Right ventricle myocardium superior (tissue), 1 donor: Measurements from ENCODE around the gene CAMTA1. TPM values are rescaled to one million over a fixed set of nuclear protein-coding genes. Genes with fewer than 3 reads are reported as not detected.
A peak's percentile ranks its signal among the peaks of the same experiment; 100 is the strongest.

Source experiments
- ATAC-seq: fragments of 200-7000 bp; cut with Tn5 transposase; one replicate; pipeline ENCODE4 v1.9.1; 2020; ENCODE audit warnings: mild to moderate bottlenecking; ENCODE audit not compliant: poor library complexity
- DNase-seq: peaks from one replicate; pipeline ENCODE4 v3.0.0-alpha.2; 2020
- intact Hi-C: fragments of 100-400 bp; cut with DNase I; formaldehyde crosslinking; loops from one replicate; pipeline ENCODE4 v1.11.2; 2022
- total RNA-seq: library from RNA; stranded (reverse); fragmentation: NEBNext Ultra II Directional; extraction: Animal tissue kit (Norgen Biotek cat#: 25700); gene quantifications from one replicate; pipeline ENCODE4 v1.2.1, GENCODE V29; 2021
- donor health status: DM: no; HTN: yes; CAD: no; lungs with severe emphysema.

Gene CAMTA1
- total RNA-seq, 1 donor from 2014 or later, result 153 TPM

DNA sequence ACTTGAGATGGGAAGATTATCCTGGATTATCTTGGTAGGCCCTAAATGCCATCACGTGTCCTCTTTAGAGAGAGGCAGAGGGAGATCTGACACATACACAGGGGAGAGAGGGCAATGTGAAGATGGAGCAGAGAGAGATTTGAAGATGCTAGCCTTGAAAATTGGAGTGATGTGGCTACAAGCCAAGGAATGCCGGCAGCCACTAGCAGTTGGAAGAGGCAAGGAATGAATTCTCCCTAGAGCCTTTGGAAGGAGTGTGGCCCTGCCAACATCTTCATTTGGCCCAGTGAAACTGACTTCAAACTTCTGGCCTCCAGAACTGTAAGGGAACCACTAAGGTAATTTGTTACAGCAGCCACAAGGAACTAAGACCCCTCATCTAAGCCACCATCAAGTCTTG lies 8.9 kb upstream of the CAMTA1 start:
- no peak for DNase-seq
- intact Hi-C loops, result loop anchor here (10.0 kb wide), 1 partner anchor 52 kb away; no protein-coding TSS in a partner anchor
- no peak for ATAC-seq

DNA sequence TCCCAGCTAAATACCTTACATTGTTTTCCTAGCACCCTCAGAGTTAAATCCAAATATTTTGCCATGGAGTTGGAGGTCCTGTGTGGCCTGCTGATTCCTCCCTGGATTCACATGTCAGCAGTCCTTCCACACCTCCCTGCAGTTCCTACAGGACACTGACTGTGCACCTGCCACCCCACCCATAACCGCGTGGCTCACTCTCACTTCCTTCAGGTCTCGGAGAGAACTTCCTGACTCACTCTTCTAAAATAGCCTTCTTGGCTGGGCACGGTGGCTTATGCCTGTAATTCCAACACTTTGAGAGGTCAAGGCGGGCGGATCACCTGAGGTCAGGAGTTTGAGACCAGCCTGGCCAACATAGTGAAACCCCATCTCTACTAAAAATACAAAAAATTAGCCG lies 8.4 kb upstream of the CAMTA1 start:
- ATAC-seq (no peak), DNase-seq (no peak)
- intact Hi-C loops, result loop anchor here (10.0 kb wide), 1 partner anchor 52 kb away; no protein-coding TSS in a partner anchor

DNA sequence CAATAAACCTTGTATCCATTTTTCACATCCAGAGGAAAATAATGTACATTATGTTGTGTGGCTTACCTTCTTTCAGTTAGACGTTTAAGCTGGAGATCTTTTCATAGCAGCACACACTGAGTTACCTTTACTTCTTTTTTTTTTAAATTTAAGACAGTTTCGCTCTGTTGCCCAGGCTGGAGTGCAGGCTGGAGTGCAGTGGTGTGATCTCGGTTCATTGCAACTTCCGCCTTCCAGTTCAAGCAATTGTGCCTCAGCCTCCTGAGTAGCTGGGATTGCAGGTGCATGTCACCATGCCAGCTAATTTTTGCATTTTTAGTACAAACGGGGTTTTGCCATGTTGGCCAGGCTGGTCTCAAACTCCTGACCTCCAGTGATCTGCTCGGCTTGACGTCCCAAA lies 7.4 kb upstream of the CAMTA1 start:
- ATAC-seq (no peak), DNase-seq (no peak)
- intact Hi-C loops, result loop anchor here (10.0 kb wide), 1 partner anchor 53 kb away; no protein-coding TSS in a partner anchor

DNA sequence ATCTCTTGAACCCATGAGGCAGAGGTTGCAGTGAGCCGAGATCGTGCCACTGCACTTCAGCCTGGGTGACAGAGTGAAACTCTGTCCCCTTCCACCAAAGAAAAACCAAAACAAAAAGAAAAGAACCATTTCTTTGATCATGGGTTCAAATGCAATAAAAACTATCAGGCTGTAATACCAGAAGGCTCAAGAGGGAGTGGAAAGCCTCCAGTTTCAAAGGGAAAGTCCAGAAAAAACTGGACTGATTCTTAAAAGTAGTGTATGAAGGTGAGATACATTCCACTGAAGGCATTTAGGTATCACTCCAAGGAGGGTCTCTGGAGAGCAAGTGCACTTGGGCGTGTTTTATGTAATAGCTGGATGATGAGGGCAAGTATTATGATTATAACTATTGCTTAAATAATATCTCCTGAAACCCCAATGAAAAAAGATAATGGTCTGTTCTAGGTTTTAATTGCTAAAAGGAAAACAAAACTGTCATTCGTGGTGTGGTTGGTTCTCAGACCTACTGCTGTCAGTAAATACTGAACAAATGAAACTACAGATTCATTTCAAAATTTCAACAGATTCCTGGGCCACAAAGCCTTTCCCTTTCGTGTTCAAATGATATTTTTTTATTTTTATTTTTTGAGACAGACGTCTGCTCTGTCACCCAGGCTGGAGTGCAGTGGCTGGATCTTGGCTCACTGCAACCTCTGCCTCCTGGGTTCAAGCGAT lies 6.0 kb upstream of the CAMTA1 start:
- ATAC-seq (no peak), DNase-seq (no peak)
- intact Hi-C loops, result loop anchor here (10.0 kb wide), 1 partner anchor 54 kb away; no protein-coding TSS in a partner anchor

DNA sequence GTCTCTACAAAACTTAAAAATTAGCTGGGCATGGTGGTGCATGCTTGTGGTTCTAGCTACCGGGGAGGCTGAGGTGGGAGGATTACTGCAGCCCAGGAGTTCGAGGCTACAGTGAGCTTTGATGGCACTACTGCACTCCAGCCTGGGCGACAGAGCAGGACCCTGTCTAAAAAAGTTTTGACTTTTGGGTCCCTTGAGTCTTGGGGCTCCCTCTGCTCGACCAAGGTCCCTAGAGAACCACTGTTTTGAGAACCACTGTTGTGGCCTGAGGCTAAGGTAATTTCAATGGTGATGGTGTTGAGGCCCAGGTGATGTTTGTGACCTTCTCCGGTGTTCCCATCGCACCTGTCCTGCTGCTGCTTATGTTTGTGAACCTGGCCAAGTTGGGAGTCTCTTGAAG lies 3.1 kb upstream of the CAMTA1 start:
- DNase-seq (no peak), ATAC-seq (no peak)
- intact Hi-C loops, result no loop called here

DNA sequence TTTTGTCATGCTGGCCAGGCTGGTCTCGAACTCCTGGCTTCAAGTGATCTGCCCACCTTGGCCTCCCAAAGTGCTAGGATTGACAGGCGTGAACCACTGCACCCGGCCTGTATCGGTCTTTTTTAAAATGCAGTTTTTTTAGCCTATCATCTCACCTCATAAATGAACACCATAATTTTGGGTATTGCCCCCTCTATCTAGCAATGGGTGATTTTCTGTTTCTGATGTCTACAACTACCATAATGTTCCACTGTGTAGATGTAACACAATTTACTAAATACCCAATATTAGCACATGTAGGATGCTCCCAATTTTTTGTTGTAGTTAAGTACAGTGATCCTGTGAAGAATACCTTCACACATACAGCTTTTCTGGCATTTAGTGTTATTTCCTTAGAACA lies 2.0 kb upstream of the CAMTA1 start:
- intact Hi-C loops, result no loop called here
- no peak for DNase-seq
- no peak for ATAC-seq

DNA sequence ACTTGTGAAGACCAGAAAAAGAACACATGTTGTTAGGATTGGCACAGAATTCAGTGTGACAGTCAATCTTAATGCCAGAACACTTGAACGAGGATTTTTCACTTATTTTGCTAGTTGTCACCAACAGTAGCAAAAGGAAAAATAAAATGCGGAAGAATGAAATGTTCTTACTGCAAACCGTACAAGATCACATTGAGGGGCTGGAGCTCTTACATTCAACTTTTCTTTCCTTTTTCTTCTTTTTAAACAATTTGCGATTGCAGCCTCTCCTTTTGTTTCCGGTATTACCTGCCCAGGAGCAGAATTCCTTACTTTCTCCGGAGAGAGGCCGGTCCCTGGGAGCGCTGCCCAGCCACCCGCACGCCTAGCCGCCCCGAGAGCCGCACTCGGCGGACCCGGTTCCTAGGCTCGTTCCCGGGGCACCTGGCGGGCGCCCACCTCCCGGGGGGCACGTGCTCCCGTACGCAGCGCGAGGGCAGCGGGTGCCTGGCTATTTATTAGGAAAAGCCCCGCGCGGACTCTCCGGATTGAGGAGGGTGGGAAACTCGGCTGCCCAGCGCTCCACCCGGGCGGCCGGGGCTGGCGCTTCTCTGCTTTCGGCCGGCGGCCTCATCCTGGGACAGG lies 1.2 kb upstream of the CAMTA1 start:
- intact Hi-C loops, result no loop called here
- ATAC-seq (peak; percentile 14), DNase-seq (no peak)

DNA sequence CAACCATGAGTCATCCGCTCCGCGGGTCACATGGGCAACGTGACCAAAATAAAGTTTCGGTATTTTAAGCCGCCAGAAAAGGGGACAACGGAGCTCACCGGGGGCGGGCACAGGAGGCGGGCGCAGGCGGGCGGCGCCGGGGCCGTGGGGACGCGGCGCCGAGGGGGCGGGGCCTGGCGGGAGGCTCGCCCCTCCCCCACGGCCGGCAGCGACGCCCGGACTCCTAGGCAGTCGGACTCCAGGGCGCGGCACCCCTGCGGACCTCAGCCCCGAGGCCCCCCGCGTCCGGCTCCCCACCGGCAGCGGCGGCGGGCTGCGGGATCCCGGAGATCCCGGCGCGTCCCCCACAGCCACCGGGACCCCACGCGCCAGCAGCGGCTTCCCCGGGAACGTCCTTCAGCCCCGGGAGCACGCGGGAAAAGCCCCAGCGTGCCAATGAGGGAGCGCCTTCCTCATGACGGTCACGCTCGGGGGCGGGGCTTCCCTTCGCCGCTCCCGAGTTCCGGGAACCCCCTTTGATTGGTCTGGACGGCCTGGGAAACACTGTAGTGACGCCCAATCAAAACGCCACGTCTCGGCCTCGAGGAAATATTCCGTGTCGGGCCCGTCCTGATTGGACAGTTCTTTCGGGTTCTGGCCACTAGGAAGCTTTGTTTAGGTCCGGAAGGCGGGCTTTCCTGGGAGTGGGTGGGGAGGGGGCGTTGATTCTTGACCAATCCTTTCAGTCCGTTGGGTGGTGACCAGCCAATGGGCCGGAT lies 515 bp upstream of the CAMTA1 start:
- DNase-seq (peak; percentile 100), ATAC-seq (peak; percentile 91)
- intact Hi-C loops, result no loop called here

DNA sequence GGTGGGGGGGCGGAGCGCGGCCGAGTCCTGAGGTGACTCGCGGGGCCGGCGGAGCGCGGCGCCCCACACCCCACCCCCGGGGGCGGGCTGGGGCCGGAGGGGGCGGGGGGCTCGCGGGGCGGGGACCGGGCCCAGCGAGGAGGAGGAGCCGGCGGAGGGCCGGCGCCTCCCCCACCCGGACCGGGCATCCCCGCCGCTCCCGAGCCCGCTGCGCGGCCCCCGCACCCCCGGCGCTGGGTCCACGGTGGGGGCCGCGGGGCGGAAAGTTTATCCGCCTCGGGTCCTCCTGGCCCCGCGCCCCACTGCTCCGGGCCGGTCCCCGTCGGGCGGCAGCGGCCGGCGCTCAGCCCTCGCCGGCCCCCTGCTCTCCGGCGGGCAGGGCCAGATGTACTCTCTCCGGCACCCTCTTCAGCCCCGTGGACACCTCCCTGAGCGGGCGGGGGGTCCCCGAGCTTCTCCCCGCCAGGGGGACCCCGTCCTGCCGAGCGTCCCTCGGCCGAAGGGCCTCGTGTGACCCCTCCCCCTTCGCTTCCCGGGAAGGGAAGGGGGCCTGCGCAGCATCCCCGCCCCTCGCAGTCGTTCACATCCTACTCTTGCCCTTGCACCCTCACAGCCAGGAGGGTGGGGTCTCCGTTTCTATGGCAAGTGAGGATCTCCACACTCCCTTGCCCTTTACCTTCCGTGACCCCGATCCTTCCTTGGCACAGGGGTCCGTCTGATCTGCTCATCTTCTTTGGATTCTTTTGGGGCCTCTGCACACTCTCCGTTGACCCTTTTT lies 663 bp downstream of the CAMTA1 start:
- peak; percentile 59 for DNase-seq
- ATAC-seq, result no peak
- intact Hi-C loops, result no loop called here

DNA sequence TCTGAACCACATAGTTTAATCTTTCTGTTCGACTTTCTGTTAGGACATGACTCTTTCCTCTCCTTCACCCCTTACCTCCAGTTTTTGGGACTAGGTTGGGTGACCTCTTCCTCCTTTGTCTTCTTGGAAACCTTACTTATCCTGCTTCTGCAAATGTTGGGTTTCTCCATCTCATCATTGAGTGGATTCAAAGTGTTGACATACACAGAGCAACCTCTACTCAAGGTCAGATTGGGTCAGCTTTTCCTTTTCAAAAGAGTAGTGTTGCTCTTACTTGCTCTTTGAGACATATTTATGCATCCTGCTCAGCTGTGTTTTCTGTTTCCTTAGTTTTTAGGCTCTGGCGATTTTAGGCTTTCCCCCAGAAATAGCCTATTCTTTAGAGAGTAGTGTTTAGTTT lies 3.7 kb downstream of the CAMTA1 start:
- no peak for DNase-seq
- intact Hi-C loops, result no loop called here
- no peak for ATAC-seq

DNA sequence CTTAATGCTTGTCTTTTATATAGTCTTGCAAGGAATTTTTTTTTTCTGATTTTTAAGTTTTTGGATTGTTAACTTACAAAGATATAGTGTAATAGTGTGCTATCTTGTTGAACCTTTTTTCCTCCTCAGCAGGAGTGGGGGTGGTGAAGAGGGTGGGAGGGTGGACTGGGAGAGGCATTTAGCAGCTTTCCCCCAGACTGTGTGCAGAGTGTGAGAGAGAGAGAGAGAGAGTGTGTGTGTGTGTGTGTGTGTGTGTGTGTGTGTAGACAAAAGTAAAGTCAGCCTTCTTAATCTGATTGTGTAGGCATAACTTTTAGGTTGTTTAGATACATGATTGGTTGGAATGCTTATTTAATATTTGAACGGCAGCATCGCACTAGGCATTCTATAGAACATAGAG lies 4.9 kb downstream of the CAMTA1 start:
- ATAC-seq, result no peak
- DNase-seq, result no peak
- intact Hi-C loops, result loop anchor here (5.0 to 10.0 kb wide), 2 partner anchors 85 to 282 kb away; no protein-coding TSS in a partner anchor

DNA sequence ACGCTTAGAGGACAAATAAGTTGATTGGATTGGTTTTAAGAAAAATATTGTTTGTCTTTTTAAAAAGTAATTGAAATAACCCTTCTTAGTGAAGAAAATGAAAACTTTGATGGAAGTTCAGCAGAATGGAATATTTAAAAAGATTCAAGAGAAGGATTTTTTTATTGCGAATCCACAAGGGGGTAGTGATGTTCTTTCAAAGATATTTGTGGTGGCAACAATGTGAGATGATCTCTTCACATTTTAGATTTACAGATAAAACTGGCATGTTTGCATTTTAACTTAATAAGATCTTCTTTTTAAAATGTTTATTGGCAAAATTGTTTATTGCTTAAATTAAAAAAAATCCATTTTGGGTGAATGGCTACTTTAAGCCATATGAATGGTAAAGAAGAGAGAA lies 8.9 kb downstream of the CAMTA1 start:
- no peak for ATAC-seq
- intact Hi-C loops, result loop anchor here (5.0 to 10.0 kb wide), 2 partner anchors 81 to 278 kb away; no protein-coding TSS in a partner anchor
- DNase-seq, result no peak

DNA sequence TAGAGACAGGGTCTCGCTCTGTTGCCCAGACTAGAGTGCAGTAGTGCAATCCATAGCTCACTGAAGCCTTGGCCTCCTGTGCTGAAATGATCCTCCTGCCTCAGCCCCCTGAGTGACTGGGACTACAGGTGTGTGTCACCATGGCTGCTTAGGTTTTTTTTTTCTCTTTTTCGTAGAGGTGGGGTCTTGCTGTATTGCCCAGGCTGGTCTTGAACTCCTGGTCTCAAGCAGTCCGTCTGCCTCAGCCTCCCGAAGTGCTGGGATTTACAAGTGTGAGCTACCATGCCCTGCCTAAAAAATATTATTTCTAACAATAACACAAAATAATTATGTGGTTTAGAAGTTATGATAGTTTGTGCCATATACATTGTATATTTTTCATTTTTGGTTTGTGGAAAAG lies 9.9 kb downstream of the CAMTA1 start:
- no peak for ATAC-seq
- no peak for DNase-seq
- intact Hi-C loops, result loop anchor here (10.0 kb wide), 1 partner anchor 80 kb away; no protein-coding TSS in a partner anchor

DNA sequence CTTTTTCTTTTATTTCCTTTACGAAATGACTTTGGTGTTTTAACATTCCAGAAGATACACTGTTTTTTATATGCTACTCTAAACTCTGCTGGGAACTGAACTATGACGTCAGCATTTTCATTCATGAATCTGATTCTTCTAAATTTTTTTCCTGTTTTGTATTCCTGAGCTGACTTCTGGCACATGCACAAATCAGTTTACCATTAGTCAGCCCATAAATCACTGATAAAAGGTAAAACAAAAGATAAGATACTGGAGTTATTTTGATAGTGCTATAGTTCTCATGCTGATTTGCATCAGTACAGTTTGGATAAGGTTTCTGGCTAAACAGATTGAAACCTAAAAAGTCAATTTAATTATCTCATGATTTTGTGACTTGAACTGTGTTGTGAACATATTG lies 10.4 kb downstream of the CAMTA1 start:
- ATAC-seq, result peak; percentile 26
- DNase-seq, result no peak
- intact Hi-C loops, result loop anchor here (10.0 kb wide), 1 partner anchor 79 kb away; no protein-coding TSS in a partner anchor

DNA sequence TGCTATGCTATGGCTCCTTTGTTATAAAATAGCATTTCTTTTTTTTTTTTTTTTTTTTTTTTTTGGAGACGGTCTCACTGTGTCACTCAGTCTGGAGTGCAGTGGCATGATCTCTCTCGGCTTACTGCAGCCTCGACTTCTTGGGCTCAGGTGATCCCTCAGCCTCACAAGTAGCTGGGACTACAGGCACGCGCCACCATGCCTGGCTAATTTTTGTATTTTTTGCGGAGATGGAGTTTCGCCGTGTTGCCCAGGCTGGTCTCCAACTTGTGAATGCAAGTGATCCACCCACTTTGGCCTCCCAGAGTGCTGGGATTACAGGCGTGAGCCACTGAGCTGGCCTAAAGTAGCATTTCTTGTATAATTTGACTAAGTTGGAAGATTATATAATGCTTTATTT lies 10.8 kb downstream of the CAMTA1 start:
- DNase-seq (no peak), ATAC-seq (peak; percentile 30)
- intact Hi-C loops, result loop anchor here (10.0 kb wide), 1 partner anchor 79 kb away; no protein-coding TSS in a partner anchor

DNA sequence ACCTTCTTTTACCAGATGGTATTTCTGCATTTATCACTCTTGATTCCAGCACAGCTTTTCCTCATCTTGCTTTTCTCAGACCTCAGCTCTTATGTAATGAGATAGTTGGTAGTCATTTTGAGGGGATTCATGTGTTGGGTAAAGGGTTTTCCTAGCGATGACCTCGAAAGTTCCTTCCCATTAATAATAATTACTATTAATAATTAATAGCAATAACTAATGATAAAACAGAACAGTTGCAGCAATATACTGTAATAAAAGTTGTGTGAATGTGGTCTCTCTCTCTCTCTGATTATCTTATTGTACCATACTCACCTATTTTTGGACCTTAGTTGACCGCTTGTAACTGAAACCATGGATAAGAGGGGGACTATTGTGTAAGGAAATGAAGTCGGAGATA lies 14.2 kb downstream of the CAMTA1 start:
- ATAC-seq (no peak), DNase-seq (no peak)
- intact Hi-C loops, result loop anchor here (10.0 kb wide), 1 partner anchor 75 kb away; no protein-coding TSS in a partner anchor

DNA sequence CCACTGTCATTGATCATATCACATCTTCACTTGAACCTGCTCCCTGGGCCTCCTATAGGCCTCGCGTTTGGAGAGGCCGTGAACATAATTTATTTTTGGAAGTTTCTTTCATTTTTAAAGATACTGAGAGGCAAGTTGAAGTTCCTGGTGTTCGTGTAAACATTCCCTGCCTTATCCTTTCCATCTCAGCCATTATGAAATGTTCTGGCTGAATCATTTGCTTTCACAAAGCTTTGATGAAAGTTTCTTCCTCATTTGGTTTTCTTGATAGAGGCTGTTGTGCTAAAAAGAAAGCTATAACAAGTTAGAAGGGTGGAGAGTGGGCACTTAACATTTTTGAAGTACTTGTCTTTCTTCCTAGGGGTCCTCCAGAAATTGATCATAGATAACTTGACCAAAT lies 15.5 kb downstream of the CAMTA1 start:
- intact Hi-C loops, result no loop called here
- ATAC-seq, result no peak
- DNase-seq, result no peak

DNA sequence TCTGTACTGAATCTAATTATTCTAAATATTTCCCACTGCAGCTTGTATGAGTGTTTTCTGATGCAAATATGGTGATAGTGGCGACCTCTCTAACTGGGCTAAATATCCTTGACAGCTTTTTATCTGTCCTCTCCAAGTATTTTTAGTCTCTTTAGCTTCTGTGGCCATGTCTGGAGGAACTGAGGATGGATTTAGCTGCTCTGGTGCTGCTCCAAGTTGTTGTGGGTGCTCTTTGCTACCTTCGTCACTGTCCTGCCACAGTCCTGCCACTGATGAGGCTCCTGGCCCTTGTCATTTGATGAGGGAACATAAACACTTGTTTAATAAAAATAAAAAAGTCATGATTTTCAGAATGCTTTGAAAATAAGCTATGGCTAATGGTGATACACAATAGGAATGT lies 15.9 kb downstream of the CAMTA1 start:
- peak; percentile 64 for ATAC-seq
- intact Hi-C loops, result no loop called here
- no peak for DNase-seq

DNA sequence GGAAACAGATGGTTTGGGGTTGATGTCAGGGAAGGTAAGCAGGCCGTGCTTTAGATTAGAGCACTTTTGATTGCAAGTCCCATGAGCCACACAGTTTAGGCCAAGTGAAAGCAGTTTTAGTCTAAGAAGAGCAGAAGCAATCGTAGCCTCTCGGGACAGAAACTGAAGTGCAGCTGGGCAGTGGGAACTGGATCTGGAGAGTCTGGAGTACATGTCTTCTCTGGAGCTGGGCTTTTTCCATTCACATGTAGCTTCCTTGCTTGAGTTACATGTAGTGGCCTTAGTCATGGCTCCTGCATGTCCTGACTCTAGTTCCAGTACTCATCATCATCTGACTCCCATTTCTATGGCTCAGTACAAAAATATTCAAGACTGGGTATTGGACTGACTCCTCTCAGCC lies 16.7 kb downstream of the CAMTA1 start:
- no peak for DNase-seq
- intact Hi-C loops, result no loop called here
- ATAC-seq, result peak; percentile 65
